Spleen (tissue), 7 donors: ENCODE results near the gene SLFN11.

Experiments used
- CTCF ChIP-seq, 11 experiments: fragments of 200-600 bp in 7 of 11; fragments of 450-650 bp in 4 of 11; sonication (generic) in 4 of 11; IDR thresholded peaks in 8 of 11; conservative IDR thresholded peaks in 3 of 11; 1 replicate in 7 of 11; 2 replicates in 4 of 11; pipeline versions ENCODE4 v1.4.0 to v1.8.0; 2016 to 2021; ENCODE audit warnings: antibody characterized with exemption in 11 of 11, inconsistent platforms in 4 of 11, mild to moderate bottlenecking in 1 of 11
- POLR2A ChIP-seq, 3 donors: fragments of 450-650 bp; IDR thresholded peaks; one replicate each; pipeline ENCODE4 v1.5.1; 2017; ENCODE audit warnings: antibody characterized with exemption in 3 of 3, mild to moderate bottlenecking in 1 of 3
- donor health status: DM: no; HTN: no; CAD: no; lungs with moderate emphysema.
- donor health status: DM: no; HTN: no; CAD: no.
- donor health status: DM: no; HTN: no; CAD: no.

- TF ChIP-seq CTCF (IDR thresholded peaks at IDR 0.05 in 8 of 11, conservative IDR thresholded peaks at IDR 0.05 in 3 of 11) (no peak), POLR2A (IDR thresholded peaks at IDR 0.05) (no peak)
Observed at GRCh38 chr17:35314415-35315216, 58.8 kb downstream of the SLFN11 start.
